ENCODE data around the gene SH3GL1. TPM values are rescaled to one million over a fixed set of nuclear protein-coding genes. Genes with fewer than 3 reads are reported as not detected.

SH3GL1 gene
- total RNA-seq, 1 donor from 2014 or later, result 101 TPM

- H3K27ac Mint-ChIP-seq (ENCODE audit: unreplicated experiment), result no peak overlapping the region
- Histone ChIP-seq H3K4me2 (ENCODE audit: low read length) (no peak overlapping the region), H3K27ac (ENCODE audit: low read depth, low read length) (no peak overlapping the region), H3K9ac (ENCODE audit: low read length) (no peak overlapping the region), H2AFZ (ENCODE audit: low read depth, low read length) (no peak overlapping the region), H3K4me3 (ENCODE audit: insufficient read depth, low read depth, low read length) (no peak overlapping the region), H4K20me1 (ENCODE audit: insufficient read depth, low read length) (no peaks in the 10 kb centered on the region), H3K36me3 (ENCODE audit: insufficient read depth, low read length) (no peaks in the 10 kb centered on the region), H3K79me2 (ENCODE audit: insufficient read depth, low read length) (no peaks in the 10 kb centered on the region), H3K4me1 (ENCODE audit: insufficient read depth, low read length) (no peaks in the 10 kb centered on the region), H3K27me3 (ENCODE audit: insufficient read depth, low read length) (no peaks in the 10 kb centered on the region), H3K9me3 (ENCODE audit: insufficient read depth, low read depth, low read length) (no peaks in the 10 kb centered on the region)
- H3K36me3 Mint-ChIP-seq (ENCODE audit: low read depth, unreplicated experiment), result peaks cover 28% of the 10 kb centered on the region
- FAIRE-seq (no peak), DNase-seq (ENCODE audit: low read depth) (no peak)
- peaks cover 19% of the 10 kb centered on the region for H3K9me3 Mint-ChIP-seq (ENCODE audit: unreplicated experiment)
- H3K4me3 Mint-ChIP-seq (ENCODE audit: unreplicated experiment), result no peak overlapping the region
- H3K4me1 Mint-ChIP-seq (ENCODE audit: low read depth, unreplicated experiment), result no peaks in the 10 kb centered on the region
- TF ChIP-seq, protein P1, sequence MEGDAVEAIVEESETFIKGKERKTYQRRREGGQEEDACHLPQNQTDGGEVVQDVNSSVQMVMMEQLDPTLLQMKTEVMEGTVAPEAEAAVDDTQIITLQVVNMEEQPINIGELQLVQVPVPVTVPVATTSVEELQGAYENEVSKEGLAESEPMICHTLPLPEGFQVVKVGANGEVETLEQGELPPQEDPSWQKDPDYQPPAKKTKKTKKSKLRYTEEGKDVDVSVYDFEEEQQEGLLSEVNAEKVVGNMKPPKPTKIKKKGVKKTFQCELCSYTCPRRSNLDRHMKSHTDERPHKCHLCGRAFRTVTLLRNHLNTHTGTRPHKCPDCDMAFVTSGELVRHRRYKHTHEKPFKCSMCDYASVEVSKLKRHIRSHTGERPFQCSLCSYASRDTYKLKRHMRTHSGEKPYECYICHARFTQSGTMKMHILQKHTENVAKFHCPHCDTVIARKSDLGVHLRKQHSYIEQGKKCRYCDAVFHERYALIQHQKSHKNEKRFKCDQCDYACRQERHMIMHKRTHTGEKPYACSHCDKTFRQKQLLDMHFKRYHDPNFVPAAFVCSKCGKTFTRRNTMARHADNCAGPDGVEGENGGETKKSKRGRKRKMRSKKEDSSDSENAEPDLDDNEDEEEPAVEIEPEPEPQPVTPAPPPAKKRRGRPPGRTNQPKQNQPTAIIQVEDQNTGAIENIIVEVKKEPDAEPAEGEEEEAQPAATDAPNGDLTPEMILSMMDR (IDR thresholded peaks at IDR 0.05; ENCODE audit: insufficient read depth, low read depth, low read length), result no peak
- no peak for TF ChIP-seq EZH2 (IDR thresholded peaks at IDR 0.05; ENCODE audit: insufficient read depth, low read length)
- peaks cover 2% of the 10 kb centered on the region for H3K27me3 Mint-ChIP-seq (ENCODE audit: low read depth, unreplicated experiment)
These were observed 83.4 kb downstream of the SH3GL1 start for GRCh38 chr19:4316956-4317355.

GRCh38 chr19:4313847-4314490 is 86.4 kb downstream of the SH3GL1 start:
- Histone ChIP-seq H3K4me2 (ENCODE audit: low read length) (no peak overlapping the region), H3K36me3 (ENCODE audit: insufficient read depth, low read length) (no peaks in the 10 kb centered on the region), H3K9ac (ENCODE audit: low read length) (no peak overlapping the region), H3K4me3 (ENCODE audit: insufficient read depth, low read depth, low read length) (no peak overlapping the region), H3K27me3 (ENCODE audit: insufficient read depth, low read length) (no peaks in the 10 kb centered on the region), H3K9me3 (ENCODE audit: insufficient read depth, low read depth, low read length) (no peaks in the 10 kb centered on the region), H3K79me2 (ENCODE audit: insufficient read depth, low read length) (no peaks in the 10 kb centered on the region), H2AFZ (ENCODE audit: low read depth, low read length) (no peak overlapping the region), H3K27ac (ENCODE audit: low read depth, low read length) (no peak overlapping the region), H3K4me1 (ENCODE audit: insufficient read depth, low read length) (no peaks in the 10 kb centered on the region), H4K20me1 (ENCODE audit: insufficient read depth, low read length) (no peaks in the 10 kb centered on the region)
- no peak for FAIRE-seq
- TF ChIP-seq, protein P1 (IDR thresholded peaks at IDR 0.05; ENCODE audit: insufficient read depth, low read depth, low read length), result no peak
- TF ChIP-seq EZH2 (IDR thresholded peaks at IDR 0.05; ENCODE audit: insufficient read depth, low read length), result no peak
- Mint-ChIP-seq H3K36me3 (ENCODE audit: low read depth, unreplicated experiment) (peaks cover 16% of the 10 kb centered on the region), H3K27me3 (ENCODE audit: low read depth, unreplicated experiment) (peaks cover under 1% of the 10 kb centered on the region), H3K9me3 (ENCODE audit: unreplicated experiment) (peaks cover 6% of the 10 kb centered on the region), H3K27ac (ENCODE audit: unreplicated experiment) (no peak overlapping the region), H3K4me3 (ENCODE audit: unreplicated experiment) (no peak overlapping the region), H3K4me1 (ENCODE audit: low read depth, unreplicated experiment) (no peaks in the 10 kb centered on the region)
- no peak for DNase-seq (ENCODE audit: low read depth)

Small RNA genes within 50 kb of the gene (microRNA-seq; reads per million reads assigned to microRNA genes)
- gene MIR4746, result 8.5 reads per million, percentile 31 among the genes with 10 or more reads in this experiment

Other genes with a start within 250 kb of the SH3GL1 start
- gene CREB3L3, start 246.9 kb downstream of the SH3GL1 start, total RNA-seq, result not detected in 2 replicates
- gene SIRT6, start 218.0 kb downstream of the SH3GL1 start, total RNA-seq, result 26.0 and 29.2 TPM in 2 replicates
- gene ANKRD24, start 217.9 kb downstream of the SH3GL1 start, total RNA-seq, result 0.73 and 1.4 TPM in 2 replicates
- 5.4 and 5.5 TPM in 2 replicates for gene EBI3, start 171.0 kb downstream of the SH3GL1 start, total RNA-seq
- gene YJU2, start 153.5 kb downstream of the SH3GL1 start, total RNA-seq, result 12.5 and 14.0 TPM in 2 replicates
- gene SHD, start 121.3 kb downstream of the SH3GL1 start, total RNA-seq, result 0.62 and 0.79 TPM in 2 replicates
- gene TMIGD2, start 98.2 kb downstream of the SH3GL1 start, total RNA-seq, result not detected in 2 replicates
- gene FSD1, start 95.9 kb downstream of the SH3GL1 start, total RNA-seq, result 15.0 and 15.1 TPM in 2 replicates
- gene STAP2, start 61.7 kb downstream of the SH3GL1 start, total RNA-seq, result 1.8 and 5.3 TPM in 2 replicates
- gene MPND, start 57.0 kb downstream of the SH3GL1 start, total RNA-seq, result 10.3 and 14.7 TPM in 2 replicates
- gene CHAF1A, start 2.1 kb upstream of the SH3GL1 start, total RNA-seq, result 7.2 and 8.5 TPM in 2 replicates
- 61.0 and 63.6 TPM in 2 replicates for gene UBXN6, start 57.2 kb upstream of the SH3GL1 start, total RNA-seq
- gene HDGFL2, start 71.8 kb upstream of the SH3GL1 start, total RNA-seq, result 78.9 and 79.8 TPM in 2 replicates
- gene PLIN4, start 117.9 kb upstream of the SH3GL1 start, total RNA-seq, result 0.05 TPM in 1 of 2 replicates, not detected in the other
- gene PLIN5, start 134.7 kb upstream of the SH3GL1 start, total RNA-seq, result not detected in 2 replicates
- 0.14 and 0.19 TPM in 2 replicates for gene LRG1, start 139.5 kb upstream of the SH3GL1 start, total RNA-seq
- 14.3 and 17.5 TPM in 2 replicates for gene SEMA6B, start 159.1 kb upstream of the SH3GL1 start, total RNA-seq
- gene TNFAIP8L1, start 239.0 kb upstream of the SH3GL1 start, total RNA-seq, result 2.9 and 3.0 TPM in 2 replicates